Fibroblast of lung (primary cell): ENCODE measurements around the gene CNPY2. TPM values are rescaled to one million over a fixed set of nuclear protein-coding genes. Genes with fewer than 3 reads are reported as not detected.

Source experiments
- DNase-seq, 2 donors: peaks; one replicate each; pipeline versions ENCODE4 v3.0.0 to v3.0.0-alpha.2; 2010; ENCODE audit warnings: low read depth in 2 of 2
- H2AFZ ChIP-seq: 2 replicates; pipeline ENCODE4 v1.5.1; 2012; ENCODE audit warnings: low read length, control low read depth, inconsistent platforms
- H3K27ac ChIP-seq: 2 replicates; pipeline ENCODE4 v1.5.1; 2011; ENCODE audit warnings: low read length, control low read depth; ENCODE audit not compliant: insufficient read depth
- H3K27me3 ChIP-seq: 2 replicates; pipeline ENCODE4 v1.5.1; 2011; ENCODE audit warnings: mild to moderate bottlenecking, low read length; ENCODE audit not compliant: control insufficient read depth, insufficient read depth
- H3K36me3 ChIP-seq: 2 replicates; pipeline ENCODE4 v1.5.1; 2011; ENCODE audit warnings: low read length; ENCODE audit not compliant: control insufficient read depth, insufficient read depth
- H3K4me1 ChIP-seq: 2 replicates; pipeline ENCODE4 v1.5.1; 2011; ENCODE audit warnings: low read length; ENCODE audit not compliant: control insufficient read depth, insufficient read depth; ENCODE audit errors: extremely low read depth
- H3K4me2 ChIP-seq: 2 replicates; pipeline ENCODE4 v1.5.1; 2011; ENCODE audit warnings: low read length, control low read depth; ENCODE audit not compliant: insufficient read depth; ENCODE audit errors: extremely low read depth
- H3K4me3 ChIP-seq, 4 experiments: fragments of 200-600 bp in 1 of 4; sonication (generic) in 1 of 4; replicated peaks in 1 of 4; 2 replicates each; pipeline ENCODE4 v1.5.1; 2011 to 2016; ENCODE audit warnings: low read length in 4 of 4, low read depth in 3 of 4, mild to moderate bottlenecking in 3 of 4, control low read depth in 2 of 4, inconsistent platforms in 1 of 4, mixed read lengths in 1 of 4; ENCODE audit not compliant: insufficient read depth in 1 of 4; ENCODE audit errors: control extremely low read depth in 1 of 4
- H3K79me2 ChIP-seq: 2 replicates; pipeline ENCODE4 v1.5.1; 2012; ENCODE audit warnings: mild to moderate bottlenecking, low read length, inconsistent platforms; ENCODE audit not compliant: control insufficient read depth, insufficient read depth
- H3K9ac ChIP-seq: 2 replicates; pipeline ENCODE4 v1.5.1; 2011; ENCODE audit warnings: mild to moderate bottlenecking, low read length, control low read depth; ENCODE audit not compliant: insufficient read depth
- H3K9me3 ChIP-seq: 2 replicates; pipeline ENCODE4 v1.5.1; 2012; ENCODE audit warnings: low read depth, low read length; ENCODE audit not compliant: control insufficient read depth, insufficient read depth
- H4K20me1 ChIP-seq: 2 replicates; pipeline ENCODE4 v1.5.1; 2011; ENCODE audit warnings: low read length; ENCODE audit not compliant: control insufficient read depth, insufficient read depth; ENCODE audit errors: extremely low read depth
- CTCF ChIP-seq, 2 donors: IDR thresholded peaks in 1 of 2; conservative IDR thresholded peaks in 1 of 2; 1 replicate in 1 of 2; 2 replicates in 1 of 2; pipeline ENCODE4 v1.5.1; 2011 to 2012; ENCODE audit warnings: low read length in 2 of 2, control low read depth in 1 of 2, inconsistent platforms in 1 of 2, low read depth in 1 of 2, mild to moderate bottlenecking in 1 of 2
- EZH2 ChIP-seq: IDR thresholded peaks from 2 replicates; pipeline ENCODE4 v1.5.1; 2012; ENCODE audit warnings: low read length, control low read depth, mild to moderate bottlenecking; ENCODE audit errors: missing control alignments
- polyA plus RNA-seq, 2 donors: library from polyadenylated mRNA; depleted of rRNA in 1 of 2; stranded (reverse) in 1 of 2; unstranded in 1 of 2; fragments of >200 nt; gene quantifications; 2 replicates each; pipeline ENCODE4 v1.2.1, GENCODE V29; 2011 to 2012; ENCODE audit warnings: missing spikeins in 1 of 2
- total RNA-seq: library from RNA; depleted of rRNA; stranded (reverse); fragments of >200 nt; gene quantifications from 2 replicates; pipeline ENCODE4 v1.2.1, GENCODE V29; 2014

CNPY2 gene
- total and polyA plus RNA-seq, 2 donors (not counting 1 experiment from before 2014, with no cell fraction given), result 48.2 to 124 TPM

GRCh38 chr12:56334490-56334793, 18.7 kb upstream of the CNPY2 start:
- DNase-seq, result no peak
- Histone ChIP-seq H4K20me1 (no peaks in the 10 kb centered on the region), H3K27me3 (no peaks in the 10 kb centered on the region), H3K4me1 (peaks cover 10% of the 10 kb centered on the region), H3K4me3 (peak overlapping the region; percentile 45 to 82 (median 66)), H3K36me3 (no peaks in the 10 kb centered on the region), H3K9ac (peak overlapping the region; percentile 54), H3K9me3 (no peaks in the 10 kb centered on the region), H3K27ac (peak overlapping the region; percentile 86), H3K79me2 (no peaks in the 10 kb centered on the region), H3K4me2 (peak overlapping the region; percentile 98), H2AFZ (peak overlapping the region; percentile 50)
- TF ChIP-seq CTCF (conservative IDR thresholded peaks at IDR 0.05 in 1 of 2, IDR thresholded peaks at IDR 0.05 in 1 of 2; ENCODE audit: low read depth in 1 of 2, low read length in 2 of 2), result no peak
- TF ChIP-seq EZH2, result no peak

GRCh38 chr12:56333679-56334489, 18.1 kb upstream of the CNPY2 start, which contains the start of gene PAN2:
TSS of gene PAN2 (minus strand) at chr12:56334000. CDS start at chr12:56333094, 906 bp downstream.
- Histone ChIP-seq H3K4me2 (peak within 1 kb of the TSS; percentile 98), H3K79me2 (no peaks in the 10 kb centered on the region), H4K20me1 (no peaks in the 10 kb centered on the region), H3K27me3 (no peaks in the 10 kb centered on the region), H3K9me3 (no peaks in the 10 kb centered on the region), H2AFZ (peak within 1 kb of the TSS; percentile 70), H3K4me3 (peak within 1 kb of the TSS; percentile 45 to 82 (median 66)), H3K36me3 (no peaks in the 10 kb centered on the region), H3K27ac (peak within 1 kb of the TSS; percentile 86), H3K4me1 (peaks cover 10% of the 10 kb centered on the region), H3K9ac (peak within 1 kb of the TSS; percentile 54)
- peak; percentile 97 for DNase-seq
- TF ChIP-seq CTCF (conservative IDR thresholded peaks at IDR 0.05 in 1 of 2, IDR thresholded peaks at IDR 0.05 in 1 of 2; ENCODE audit: low read depth in 1 of 2, low read length in 2 of 2) (peak; percentile 75 to 82), EZH2 (no peak)

- peak in 1 of 2 donors; percentile 70 for DNase-seq
- Histone ChIP-seq H3K4me3 (peak overlapping the region; percentile 45 to 82 (median 66)), H3K27ac (peak overlapping the region; percentile 86), H3K9ac (peak overlapping the region; percentile 54), H3K9me3 (no peaks in the 10 kb centered on the region), H3K79me2 (no peaks in the 10 kb centered on the region), H3K36me3 (no peaks in the 10 kb centered on the region), H2AFZ (peak overlapping the region; percentile 30), H3K4me2 (peak overlapping the region; percentile 98), H3K4me1 (peaks cover 10% of the 10 kb centered on the region), H3K27me3 (no peaks in the 10 kb centered on the region), H4K20me1 (no peaks in the 10 kb centered on the region)
- TF ChIP-seq CTCF (conservative IDR thresholded peaks at IDR 0.05 in 1 of 2, IDR thresholded peaks at IDR 0.05 in 1 of 2; ENCODE audit: low read depth in 1 of 2, low read length in 2 of 2) (no peak), EZH2 (no peak)
These were observed 17.4 kb upstream of the CNPY2 start for GRCh38 chr12:56333197-56333678.
